ENCODE measurements around the gene PARP15.

The PARP15 gene

DNA sequence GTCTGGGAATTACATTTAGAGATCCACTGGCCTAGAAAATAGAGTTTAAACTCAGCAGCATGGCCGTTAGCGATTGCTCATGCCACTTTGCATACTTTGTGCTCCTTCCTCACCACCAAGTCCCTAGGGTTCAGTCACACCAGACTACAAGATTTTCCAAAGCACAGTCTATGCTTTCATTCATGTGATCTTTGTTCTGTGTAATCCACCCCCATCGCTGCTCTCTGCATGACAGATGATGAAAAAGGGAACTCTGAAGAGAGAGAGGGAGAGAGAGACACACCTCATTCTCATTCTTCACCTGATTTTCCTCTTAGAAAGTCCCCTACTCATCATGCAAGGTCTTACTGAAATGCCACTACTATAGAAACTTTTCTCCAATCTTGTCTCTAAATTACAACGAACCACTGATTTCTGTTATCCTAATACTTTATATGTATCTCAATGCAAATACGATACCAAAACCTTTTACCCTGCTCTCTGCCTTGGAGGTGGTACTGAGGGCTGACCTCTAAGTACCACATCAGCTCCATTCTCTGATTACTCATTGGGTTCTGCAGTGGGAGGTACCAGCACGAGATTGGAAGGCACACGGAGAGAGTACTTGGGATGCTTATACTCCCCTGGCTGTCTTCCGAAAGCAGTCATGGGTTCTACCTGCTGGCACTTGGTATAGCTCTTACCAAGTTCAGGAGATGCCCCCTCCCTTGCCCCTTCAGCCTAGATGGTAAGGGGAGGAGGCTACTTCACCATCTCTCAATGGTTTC lies 1.1 kb upstream of the PARP15 start:
- no peak for DNase-seq

DNA sequence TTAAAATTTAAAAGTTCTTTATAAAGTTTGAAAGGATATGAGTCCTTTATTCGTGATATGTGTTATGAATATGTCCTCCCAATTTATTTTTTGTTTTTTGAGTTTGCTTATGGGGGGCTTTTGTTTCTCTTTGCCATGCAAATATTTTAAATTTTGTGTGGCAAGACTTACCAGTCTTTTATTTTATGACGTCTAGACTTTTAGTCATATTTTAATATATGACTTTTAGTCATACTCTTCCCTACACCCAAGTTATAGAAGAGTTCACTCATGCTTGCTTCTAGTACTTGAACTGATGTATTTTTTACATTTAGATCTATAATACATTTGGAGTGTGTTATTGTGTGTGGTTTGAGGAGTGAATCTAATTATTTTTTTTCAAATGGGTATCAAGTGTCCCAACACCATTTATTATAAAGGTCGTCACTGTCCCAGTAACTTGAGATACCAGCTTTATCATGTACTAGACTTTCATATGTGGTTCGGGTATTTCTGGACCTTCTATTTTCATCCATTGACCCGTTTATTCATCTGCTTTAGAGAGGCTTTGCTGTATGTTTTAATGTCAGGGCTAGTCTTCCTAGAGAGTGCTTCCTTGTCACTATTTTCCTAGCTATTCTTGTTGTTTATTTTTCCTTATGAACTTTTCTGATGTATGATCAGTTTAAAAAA lies 755 bp downstream of the PARP15 start:
- no peak for DNase-seq

DNA sequence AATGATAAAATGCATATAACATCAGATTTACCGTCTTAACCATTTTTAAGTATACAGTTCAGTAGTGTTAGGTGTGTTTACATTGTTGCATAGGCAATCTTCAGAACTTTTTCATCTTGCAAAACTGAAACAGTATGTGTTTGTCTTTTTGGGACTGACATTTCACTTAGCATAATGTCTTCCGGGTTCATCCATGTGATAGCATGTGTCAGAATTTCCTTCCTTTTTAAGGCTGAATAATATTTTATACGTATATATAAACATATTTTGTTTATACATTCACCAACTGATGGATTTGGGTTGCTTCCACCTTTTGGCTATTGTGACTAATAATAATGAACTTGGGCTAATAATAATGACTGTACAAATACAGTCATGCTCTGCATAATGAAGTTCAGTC lies 3.0 kb downstream of the PARP15 start:
- no peak for DNase-seq

DNA sequence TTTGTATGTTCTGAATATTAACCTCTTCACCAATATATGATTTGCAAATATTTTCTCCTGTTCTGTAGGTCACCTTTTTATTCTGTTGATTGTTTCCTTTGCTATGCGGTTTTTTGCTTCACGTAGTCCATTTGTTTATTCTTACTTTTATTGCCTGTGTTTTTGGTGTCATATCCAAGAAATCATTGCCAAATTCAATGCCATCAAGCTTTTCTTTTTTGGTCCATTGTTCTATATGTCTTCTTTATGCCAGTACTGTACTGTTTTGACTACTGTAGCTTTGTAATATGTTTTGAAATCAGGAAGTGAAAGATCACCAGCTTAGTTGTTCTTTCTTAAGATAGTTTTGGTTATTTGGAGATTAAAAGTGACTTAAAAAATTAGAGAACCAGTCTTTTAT lies 4.2 kb downstream of the PARP15 start:
- DNase-seq: no peak

DNA sequence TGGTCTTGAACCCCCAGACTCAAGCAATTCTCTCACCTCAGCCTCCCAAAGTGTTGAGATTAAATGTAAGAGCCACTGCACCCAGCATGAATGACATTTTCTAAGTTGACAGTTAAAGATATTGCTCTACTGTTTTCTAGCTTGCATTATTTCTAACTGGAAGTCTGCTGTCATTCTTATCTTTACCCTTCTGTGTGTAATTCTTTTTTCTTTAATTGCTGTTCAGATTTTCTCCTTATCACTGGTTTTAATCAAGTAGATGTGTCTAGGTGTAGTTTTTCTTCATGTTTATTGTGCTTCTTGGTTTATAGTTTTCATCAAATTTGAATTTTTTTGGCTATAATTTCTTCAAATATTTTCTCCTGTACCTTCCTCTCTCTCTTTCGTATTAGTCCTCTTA lies 4.9 kb downstream of the PARP15 start:
- no peak for DNase-seq

DNA sequence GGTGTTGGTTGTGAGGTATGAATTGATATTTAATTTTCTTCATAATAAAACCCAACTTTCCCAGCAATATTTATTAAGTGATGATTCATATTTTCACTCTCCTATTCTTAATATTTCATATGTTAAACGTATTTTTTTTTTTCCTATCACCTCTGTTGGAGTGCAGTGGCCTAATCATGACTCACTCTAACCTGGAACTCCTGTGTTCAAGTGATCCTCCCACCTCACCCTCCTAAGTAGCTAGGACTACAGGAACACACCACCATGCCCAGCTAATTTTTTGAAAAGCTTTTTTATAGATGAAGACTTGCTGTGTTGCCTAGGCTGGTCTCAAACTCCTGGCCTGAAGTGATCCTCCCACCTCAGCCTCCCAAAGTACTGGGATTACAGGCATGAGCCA lies 8.6 kb downstream of the PARP15 start:
- no peak for DNase-seq

DNA sequence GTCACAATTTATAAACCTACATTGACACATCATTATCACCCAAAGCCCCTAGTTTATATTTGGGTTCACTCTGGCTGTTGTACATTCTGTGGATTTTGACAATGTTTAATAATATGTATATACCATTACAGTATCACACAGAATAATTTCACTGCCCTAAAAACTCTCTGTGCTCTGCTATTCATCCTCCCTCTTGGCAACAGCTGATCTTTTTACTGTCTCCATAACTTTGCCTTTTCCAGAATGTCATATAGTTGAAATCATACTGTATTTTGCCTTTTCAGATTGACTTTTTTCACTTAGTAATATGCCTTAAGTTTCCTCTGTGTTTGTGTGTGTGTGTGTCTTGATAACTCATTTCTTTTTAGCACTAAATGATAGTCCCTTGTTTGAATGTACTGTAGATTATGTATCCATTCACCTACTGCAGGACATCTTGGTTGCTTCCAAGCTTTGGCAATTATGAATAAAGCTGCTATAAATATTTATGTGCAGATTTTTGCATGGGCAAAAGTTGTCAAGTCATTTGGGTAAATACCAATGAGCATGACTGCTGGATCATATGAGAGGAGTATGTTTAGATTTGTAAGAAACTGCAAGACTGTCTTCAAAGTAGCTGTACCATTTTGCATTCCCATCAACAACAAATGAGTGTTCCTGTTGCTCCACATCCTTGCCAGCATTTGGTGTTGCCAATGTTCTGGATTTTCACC lies 9.5 kb downstream of the PARP15 start:
- DNase-seq: no peak

DNA sequence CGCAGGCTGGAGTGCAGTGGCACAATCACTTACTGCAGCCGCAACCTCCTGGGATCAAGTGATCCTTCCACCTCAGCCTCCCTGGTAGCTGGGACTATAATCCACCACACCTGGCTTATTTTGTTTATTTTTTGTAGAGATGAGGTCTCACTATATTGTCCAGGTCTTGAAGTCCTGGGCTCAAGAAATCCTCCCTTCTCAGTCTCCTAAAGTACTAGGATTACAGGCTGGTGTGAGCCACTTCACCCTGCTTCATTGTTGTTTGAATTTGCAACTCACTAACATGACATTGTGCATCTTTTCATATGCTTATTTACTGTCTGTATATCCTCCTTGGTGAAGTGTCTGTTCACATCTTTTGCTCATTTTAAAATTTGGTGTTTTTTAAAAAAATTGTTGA lies 10.1 kb downstream of the PARP15 start:
- no peak for DNase-seq

DNA sequence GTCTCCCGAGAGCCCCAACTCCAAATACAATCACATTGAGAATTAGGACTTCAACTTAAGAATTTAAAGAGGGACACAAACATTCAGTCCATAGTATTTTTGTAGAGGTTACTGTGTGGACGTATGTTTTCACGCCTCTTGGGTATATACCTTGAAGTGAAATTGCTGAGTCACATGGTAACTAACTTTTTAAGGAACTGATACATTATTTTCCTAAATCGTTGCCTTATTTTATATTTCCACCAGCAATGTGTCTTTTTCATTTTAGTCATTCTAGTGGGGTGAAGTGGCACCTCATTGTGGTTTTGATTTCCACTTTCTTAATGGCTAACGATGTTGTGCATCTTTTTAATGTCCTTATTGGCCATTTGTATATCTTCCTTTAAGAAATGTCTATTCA lies 11.8 kb downstream of the PARP15 start:
- DNase-seq: no peak

DNA sequence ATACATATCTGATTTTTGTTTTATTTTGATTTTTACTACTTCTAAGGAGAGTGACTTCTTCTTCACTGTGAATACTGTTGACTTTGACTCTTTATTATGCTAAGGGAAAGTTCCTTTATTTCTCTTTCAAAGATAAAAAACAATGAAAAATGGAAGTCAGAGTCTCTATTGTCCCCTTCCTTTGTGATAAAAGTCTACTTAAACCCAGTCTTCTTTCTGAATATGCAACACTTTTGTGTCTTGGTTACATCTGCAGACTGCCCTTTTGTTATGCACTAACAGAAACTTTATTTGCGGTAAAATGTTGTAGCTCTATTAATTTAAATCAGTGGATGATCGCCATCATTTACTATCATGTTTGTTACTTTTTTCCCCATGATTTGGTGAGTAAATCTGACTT lies 13.2 kb downstream of the PARP15 start:
- no peak for DNase-seq

DNA sequence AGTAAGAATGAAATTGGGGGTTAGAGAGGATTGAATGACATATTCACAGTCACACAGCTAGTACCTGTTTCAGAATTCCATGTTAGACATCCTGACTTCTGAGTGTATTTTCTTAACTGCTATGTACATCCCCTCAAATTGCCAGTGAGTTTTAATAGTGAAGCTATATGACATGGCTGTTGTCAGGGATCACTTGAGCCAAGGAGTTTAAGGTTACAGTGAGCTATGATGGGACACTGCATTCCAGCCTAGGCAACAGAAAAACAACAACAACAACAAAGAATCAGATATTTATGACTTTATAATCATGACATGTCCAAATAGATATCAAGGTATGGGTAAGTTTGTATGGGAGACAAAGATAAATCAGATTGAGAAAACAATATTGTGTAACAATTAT lies 16.6 kb downstream of the PARP15 start:
- DNase-seq: no peak

DNA sequence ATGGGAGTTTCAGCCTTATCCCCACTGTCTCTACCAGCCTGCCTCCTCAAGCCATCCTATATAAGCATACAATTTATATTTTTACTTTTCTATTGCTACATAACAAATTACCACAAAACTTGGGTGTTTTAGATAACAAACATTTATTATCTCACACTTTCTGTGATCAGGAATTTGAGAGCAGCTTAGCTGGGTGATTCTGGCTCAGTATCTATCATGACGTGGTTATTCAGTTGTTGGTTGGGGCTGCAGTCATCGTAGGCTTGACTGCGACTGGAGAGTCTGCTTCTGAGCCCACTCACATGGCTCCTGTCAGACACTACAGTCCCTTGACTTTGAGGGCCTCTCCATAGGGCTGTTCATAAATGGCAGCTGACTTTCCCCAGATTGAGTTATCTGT lies 20.7 kb downstream of the PARP15 start:
- no peak for DNase-seq

DNA sequence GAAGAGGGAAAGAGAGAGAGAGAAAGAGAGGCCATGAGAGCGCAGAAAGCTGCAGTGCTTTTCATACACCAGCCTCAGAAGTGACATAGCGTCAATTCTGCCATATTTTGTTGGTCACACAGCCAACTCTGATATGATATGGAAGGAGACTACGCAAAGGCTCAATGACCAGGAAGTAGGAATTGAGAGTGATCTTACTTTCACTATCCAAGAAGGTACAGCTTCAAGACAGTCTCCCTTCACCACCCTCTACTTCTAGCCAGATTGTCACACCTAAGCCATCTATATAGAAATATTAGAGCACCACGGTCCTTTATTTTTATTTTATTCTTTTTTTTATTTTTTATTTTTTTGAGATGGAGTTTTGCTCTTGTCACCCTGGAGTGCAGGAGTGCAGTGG lies 21.1 kb downstream of the PARP15 start:
- no peak for DNase-seq

DNA sequence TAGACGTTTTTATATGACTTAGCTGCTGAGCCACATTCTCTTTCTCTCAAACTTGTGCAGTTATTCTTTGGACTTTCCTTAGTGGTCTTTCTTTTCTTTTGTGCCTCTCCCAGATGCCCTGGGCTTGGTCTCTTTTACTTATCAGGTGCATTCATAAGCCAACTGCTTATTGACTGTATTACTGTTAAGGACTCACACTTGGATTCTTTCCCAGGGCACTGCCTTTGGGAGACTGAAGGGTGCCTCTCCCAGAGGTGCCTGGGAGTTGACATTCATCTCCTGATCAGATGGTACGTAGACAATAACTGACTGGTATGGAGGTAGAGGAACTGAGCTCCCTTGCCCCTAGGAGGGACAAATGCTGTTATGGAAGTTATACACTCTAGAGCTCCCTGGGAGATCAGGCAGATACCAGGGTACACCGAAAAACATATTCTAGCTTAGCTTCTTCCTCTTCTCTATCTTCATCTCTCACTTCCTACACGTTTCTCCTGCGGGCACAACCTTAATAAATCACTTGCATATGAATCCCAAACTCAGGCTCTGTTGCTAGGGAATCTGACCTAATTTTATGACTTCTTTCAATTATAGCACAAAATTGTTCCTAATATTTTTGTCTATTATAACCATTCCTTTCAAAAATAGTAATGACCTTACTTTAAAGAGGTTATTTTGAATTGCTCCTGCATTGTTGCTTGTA lies 24.7 kb downstream of the PARP15 start:
- no peak for DNase-seq

DNA sequence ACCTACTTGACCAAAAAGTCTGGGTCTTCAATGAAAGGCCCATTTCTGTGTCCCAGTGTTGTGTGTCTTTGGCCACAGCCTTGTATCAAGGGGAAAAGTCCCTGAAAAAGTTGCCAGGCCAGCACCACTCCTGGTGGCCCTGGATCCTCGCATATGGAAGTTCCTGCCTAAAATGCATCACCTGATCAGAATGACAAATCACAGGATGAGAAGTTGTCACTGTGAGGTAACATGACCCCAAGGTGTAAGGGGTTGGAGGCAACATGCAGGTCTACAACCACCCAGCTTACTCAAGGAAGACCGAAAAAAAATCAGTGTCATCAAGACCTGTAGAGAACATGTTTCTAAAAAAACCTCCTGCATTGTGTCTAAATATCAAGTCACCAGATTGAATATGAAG lies 25.6 kb downstream of the PARP15 start:
- no peak for DNase-seq

DNA sequence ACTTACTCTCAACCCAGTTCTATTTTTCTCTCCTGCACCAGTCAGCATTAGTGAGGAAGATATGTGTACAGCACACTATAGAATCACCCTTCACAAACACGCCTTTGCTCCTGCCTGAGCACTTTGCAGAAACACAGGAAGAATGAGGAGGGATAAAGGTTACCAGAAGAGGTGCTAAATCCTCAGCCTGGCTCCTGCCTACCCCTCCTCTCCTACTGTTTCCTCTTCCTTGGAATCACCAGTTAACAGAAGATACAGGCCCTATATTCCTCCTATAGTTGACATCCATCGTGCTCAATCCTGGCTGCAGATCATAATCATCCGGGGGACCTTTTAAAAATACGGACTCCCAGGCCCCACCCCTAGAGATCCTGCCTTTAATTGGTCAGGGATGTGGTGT lies 28.9 kb downstream of the PARP15 start:
- no peak for DNase-seq

DNA sequence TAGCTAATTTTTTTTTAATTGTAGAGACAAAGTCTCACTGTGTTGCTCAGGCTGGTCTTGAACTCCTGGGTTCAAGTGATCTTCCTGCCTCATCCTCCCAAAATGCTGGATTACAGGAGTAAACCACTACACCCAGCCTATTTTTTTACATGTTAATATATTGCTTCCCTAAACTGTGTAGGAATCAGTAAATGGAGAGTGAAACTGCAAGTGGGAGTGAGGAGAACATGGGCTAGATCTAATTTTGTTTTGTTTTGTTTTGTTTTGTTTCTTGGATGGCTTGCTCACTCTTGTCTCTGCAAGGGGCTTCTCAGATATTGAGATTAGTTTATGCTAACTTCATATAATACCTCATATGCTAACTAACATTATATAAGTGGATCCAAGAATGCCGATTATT lies 31.5 kb downstream of the PARP15 start:
- DNase-seq: no peak

DNA sequence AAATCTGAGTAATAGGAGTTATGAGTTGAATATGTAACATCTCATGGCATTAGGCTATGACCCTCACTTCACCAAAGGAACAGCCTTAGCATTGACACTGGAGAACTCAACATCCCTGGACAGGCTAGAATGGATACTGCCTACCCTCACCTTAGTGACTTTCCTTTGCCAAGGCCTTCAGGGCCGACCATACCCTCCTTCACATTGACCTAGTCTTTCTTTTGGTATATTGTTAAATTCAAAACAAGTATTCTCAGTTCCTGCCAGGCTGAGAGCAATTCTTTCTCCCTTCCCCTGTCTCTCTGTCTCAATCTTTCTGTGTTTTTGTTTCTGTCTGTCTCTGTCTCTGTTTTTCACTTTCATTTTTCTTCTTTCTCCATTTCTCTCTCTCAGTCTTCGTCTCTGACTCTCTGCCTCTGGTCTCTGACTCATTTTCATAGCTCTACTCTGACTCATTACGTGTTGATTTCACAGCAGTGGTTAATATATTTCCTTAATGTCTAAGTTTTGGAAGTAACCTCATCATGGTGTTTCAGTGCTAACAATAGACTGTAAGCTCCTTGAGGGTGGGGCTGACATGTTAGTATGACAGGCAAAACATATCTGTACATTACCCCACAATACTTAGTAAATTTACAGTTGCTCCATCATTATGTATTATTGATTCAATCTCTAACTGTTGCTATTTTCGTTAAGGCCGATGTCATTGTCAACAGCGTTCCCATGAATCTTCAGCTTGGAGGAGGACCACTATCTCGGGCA lies 32.5 kb downstream of the PARP15 start:
- DNase-seq: no peak

DNA sequence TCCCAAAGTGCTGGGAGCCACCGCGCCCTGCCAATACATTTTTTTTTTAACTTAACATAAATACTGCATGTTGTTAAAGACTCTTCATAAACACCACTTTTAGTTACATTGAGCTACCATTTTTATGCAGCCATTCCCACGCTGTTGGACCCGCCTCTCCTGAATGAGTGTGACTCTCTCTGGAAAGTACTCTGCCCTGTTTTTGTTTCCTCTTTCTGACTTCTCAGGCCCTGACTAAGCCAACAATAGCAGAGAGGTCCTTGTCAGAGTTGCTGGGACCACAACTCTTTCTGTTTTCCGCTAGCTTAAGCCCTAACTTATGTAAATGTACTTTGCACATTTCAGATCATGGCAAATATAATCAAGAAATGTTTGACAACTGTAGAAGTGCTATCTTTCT lies 35.2 kb downstream of the PARP15 start:
- no peak for DNase-seq

DNA sequence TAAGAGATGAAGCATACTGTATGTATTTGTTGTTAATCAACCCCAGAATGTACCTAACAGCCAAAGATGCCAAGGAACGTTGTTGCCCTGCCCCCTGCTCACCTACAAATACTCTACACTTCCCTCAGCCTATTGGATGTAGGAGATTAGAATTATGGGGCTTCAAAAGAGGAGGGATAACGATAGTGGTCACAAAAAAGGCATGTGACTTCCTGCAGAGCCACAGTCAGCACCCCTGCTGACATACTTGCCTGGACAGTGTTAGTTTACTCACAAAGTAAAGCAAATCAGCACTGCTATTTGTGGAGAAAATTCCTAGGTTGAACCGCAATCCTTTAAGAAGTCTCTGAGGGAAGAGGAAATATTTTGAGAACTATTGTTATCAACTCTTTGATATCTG lies 37.9 kb downstream of the PARP15 start:
- DNase-seq: no peak

DNA sequence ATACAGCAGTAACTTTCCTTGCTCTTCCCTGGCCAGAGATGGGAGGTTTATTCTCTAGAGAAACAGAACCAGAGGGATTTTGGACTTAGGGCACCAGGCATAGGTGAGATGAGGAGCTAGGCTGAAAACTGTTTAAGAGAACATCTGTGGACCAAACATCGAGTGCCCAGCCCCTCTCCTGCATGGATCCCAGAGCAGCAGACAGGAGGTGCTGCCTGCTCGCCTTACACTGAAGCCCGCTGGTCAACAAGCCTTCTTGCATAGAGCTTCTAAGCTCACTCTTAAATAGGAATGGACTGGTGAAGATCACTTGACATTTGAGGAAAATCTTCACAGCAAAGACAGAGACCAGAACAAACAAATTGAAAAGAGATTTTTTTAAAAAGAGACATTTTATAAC lies 41.2 kb downstream of the PARP15 start:
- DNase-seq: no peak

DNA sequence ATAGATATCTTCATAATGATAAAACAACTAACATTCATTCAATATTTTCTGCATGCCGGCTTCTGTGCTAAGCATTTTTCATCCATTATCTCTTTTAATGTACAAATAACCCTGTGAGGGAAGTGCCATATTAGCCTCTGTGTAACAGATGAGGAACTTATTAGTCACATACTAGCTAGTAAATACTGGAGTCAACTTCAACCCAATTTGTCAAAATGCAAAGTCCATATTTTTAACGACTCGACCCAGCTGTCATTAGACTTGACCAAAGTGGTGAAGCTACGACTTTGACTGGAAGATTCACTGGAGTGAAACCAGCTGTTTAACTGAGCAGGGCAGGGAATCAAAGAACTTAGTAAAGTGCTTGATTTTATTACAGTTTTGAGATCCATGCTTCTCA lies 41.6 kb downstream of the PARP15 start:
- DNase-seq: no peak

DNA sequence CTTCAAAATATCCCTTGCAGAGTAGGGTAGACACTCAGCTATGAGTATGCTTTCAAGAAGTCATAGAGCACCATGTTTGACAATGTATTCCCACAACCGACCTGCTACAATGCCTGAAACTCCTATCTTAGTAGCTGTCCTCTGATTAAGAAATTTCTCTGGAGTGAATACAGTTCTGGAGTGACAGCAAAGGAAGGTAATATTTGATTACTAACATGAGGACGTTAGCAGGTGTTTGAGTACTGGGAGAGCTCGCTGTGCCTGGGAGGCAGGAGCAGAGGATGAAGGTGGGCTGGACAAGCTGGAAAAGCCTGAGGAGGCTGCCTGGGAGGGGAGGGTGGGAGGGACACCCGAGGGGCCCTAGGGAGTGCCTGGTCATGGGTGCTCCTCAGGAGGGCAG lies 42.9 kb downstream of the PARP15 start:
- DNase-seq: no peak
